GM19468 (cell line): Measurements from ENCODE around the gene PTRHD1.

Source experiments
- ATAC-seq: cut with Tn5 transposase; IDR thresholded peaks from one replicate; pipeline ENCODE4 v1.9.1; 2021; ENCODE audit warnings: mild to moderate bottlenecking, moderate library complexity, moderate number of reproducible peaks; ENCODE audit not compliant: unreplicated experiment; ENCODE audit errors: extremely low read depth

The PTRHD1 gene

DNA sequence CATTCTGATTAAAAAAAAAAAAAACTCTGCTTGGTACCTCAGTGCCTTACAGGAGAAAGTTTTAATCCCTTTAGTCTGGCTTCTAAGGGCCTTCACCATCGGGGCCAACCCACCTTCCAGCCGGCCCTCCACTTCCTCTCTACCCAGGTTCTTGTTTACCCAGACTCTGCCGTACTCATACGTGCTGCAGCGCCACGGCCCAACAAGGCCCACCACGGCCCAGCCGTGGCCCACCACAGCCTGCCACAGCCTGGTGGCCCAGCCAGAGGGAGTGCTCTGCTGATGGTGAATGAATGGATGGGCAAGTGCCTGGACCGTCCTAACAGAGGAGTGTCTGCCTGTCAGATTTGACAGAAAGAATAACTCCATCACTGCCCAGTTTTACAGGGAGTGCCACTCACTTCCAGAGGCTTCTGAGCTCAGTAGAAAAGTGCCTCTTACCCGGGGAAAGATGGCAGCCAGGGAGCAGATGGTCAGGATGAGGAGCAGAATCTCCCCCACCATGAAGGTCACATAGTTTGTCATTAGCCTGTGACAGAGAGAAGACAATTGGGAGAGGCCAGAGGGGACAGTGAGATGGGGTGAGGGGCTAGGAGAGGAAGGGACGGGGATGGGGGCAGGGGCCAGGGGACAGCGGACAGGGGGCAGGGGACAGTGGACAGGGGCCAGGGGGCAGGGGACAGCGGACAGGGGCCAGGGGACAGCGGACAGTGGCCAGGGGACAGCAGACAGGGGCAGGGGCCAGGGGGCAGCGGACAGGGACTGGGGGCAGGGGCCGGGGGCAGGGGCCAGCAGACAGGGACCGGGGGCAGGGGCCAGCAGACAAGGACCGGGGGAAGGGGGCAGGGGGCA is 38.3 kb upstream of the PTRHD1 start:
- no peak for ATAC-seq

DNA sequence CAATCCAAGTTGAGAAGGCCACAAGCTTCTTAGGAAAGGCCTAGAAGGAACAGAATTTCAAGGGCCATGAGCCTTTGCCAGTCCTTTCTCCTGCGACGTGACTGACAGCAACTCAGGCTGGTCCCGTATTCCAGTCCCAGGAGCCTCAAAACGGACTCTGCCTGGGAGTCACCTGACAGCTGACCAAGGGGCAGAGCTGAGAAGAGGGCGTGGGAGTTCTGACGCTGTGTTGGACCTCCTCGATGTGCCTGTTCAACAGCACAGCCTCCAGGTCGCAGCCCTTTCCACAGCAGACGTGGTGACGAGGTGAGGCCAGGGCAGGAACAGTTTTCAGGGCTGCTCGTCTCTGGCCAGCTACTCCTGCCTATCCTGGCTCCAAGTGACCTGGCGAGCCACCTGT is 37.6 kb upstream of the PTRHD1 start:
- ATAC-seq = no peak

DNA sequence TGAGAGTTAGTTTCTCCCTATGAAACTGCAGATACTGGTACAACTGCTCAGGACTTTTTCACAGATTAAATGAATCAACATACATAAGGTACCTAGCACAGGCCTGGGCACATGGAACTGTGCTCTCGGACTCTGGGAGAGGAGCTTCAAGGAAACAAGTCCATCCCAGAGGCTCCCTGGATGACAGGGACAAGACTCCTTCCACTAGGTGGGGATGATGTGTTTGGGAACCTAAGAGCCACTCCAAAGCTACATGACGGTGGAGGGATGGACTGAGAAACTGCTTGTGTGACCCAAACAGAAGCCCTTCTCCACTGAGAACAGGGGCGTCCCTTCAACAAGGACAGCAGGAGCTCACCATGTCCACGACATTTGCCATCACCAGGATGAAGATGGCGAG is 37.2 kb upstream of the PTRHD1 start:
- no peak for ATAC-seq

DNA sequence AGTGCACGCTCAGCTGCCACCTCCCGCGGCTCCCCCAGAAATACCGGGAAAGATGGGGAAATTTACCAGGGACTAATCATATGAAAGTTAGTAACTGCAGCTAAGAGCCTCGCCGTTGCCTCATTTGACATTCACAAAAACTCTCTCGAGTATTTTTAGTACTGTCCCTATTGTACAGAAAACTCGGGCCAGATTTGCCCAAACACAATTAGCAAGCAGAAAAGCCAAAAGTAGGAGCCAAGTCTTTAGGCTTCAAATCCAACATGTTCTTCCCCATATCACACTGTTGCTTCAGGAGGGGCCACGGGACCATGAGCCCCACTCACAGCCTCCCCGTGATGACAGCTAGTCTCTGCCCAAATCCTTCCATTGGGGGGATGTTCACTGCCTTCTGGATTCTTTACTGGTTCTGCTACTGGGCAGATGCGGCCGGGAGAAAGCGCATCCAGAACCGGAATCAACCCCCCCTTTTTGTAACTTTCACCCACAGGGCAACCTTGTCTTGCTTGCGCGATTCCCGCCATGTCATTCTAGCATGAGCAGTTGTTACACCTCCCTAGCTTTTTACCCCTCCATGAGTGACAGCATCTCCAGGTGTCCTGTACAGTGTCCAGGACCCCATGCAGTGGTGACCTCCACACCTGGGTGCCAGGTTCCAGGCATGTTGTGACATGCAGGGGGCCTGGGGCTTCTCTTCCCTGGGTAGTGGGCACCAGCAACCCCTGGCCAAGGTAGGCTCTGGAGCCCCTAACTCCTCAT is 35.2 kb upstream of the PTRHD1 start:
- no peak for ATAC-seq

DNA sequence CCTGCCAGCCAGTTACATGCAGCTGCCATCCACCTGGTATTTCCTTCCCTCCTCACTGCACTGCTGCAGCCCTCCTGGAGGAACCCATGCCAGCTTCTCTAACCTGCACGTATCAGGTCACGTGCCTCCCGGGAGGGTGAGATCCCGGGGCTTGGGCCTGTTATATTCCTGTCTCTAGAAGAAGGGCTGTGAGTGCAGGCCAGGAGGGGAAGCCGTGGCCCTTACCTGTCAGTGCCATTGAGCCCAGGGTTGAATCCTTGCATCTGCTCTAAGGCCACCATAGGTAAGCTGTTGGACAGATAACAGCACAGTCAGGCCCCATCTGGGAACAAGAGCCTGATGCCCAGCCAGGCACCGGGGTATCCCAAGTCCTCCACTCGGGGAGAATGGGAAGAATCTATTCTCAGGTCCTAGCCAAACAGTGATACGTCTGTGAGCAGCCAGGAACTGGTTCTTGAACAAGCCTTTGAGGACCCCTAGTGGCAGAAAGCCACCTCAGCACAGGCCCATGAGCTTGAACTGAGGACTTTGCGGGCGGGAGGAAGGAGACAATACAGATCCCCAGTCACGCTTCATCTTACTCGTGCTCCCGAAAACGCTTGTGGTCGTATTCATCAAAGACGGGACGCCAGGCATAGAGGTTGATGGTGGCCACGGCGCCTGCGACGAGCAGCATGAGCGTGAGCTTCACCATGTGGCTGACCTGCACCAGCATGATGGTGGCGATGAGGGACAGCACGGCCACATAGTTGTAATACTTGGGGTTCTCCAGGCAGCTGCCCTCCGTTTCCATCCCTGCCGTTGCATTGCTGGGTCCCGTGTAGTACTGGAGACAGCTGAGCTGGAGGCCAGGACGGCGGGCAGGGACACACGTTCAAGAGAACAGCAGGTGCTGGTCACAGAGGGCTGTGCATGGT is 34.4 kb upstream of the PTRHD1 start:
- no peak for ATAC-seq

DNA sequence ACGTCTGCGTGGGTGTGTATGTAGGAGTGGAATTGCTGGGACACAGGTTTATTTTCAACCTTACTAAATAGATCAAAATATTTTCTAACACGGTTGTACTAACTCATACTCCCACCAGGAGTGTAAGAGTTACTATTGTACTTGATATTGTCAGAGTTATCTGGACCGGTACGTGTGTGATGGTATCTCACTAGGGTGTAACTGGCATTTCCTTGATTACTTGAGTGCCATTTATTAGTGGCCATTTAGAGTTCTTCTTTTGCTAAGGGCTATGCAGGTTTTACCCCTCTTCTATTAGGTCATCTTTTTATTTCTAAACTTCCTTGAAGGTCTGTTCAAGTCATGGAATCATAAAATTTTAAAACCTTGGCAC is 33.6 kb upstream of the PTRHD1 start:
- ATAC-seq = no peak

DNA sequence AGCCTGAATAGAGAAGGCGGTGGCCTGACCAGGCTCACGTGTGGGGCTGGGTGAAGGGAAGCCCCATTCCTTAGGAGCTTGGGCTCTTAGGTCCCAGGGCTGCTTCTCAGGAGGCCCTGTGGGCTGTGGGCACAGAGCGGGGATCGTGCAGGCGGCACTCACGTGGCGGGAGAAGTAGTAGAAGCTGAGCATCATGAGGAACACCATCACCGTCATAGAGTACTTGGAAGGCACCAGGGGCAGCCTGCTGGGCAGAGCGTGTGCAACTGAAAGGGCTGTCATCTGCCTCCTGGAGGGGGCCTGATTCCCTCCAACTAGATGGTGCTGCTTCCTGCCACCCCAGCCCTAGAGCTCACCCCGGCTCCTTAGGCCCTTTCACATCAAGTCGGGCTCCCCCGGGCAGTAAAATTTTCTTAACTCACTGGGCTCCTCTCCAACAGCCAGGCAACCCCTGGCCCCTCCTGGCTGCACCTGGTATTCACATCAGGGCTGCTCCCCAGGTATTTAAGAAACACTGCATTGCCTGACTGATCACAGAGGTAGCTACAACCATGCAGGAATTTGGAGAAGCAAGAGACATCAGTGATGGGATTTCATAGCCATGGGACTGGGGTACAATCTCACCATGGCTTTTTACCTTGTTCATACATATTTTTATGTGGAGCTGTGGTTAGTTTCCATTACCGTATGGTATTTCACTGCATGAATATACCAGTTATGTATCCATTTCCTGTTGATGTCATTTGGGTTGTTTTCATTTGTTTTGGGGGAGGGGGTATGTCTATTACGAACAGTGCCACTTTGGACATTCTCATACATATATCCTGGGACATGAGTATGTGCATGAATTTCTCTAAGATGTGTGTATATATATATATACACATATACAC is 32.9 kb upstream of the PTRHD1 start:
- ATAC-seq = no peak

DNA sequence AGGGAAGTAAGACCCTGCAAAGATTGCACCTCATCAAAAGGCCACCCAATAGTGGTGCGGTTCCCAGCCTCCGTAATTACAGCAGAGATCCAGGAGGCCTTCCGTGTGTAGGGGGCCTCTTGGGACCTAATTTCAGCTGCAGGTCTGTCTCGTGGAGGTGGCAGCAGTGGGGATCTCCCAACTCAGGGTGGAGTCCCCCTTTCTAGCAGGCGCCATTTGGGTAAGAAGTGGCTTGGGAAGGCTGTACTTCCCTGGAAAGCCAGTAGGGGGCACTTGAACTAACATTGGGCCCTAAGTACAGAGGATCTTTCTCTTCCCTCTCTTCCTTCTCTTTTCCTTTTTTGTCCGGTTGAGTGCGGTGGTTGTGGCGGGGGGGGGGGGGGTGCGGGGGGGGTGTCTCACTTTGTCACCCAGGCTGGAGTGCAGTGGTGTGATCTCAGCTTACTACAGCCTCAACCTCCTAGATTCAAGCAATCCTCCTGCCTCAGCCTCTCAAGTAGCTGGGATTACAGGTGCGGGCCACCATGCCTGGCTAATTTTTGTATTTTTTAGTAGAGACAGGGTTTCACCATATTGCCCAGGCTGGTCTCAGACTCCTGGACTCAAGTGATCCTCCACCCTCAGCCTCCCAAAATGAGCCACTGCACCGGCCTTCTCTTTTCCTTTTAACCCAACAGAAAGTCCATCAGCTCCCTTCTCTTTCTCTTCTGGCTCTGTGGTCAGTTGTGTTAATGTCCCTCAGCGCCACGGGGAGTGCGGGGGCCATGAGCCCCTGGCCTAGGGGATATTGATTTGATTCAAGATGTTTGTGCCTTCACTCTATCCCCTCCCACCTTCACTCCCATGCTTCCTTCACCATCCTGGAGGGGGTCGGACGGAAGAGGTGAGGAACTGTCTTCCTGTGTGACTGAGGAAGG is 32.0 kb upstream of the PTRHD1 start:
- no peak for ATAC-seq

DNA sequence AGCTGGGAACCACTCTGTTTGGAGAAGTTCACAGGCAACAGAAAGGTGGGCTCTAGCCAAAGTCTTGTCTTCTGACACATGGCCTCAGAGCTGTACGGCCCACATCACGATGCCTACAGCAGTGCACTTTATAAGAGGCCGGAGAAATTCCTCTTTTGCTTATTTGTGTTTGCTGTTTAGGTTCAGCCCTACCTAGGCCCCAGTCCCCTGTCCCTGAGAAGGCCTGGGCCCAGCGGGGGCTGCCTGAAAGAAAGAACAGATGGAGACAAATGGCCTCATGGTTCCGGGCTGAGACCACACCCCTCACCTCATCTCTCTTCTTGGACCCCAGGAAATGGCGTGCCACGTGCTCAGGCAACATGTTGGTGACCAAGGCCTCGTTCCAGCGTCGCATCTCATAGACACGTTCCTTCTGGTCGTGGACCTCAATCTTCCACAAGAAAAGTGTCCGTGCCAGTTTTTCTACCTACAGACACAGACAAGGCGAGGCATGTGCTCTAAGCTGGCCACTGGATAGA is 30.9 kb upstream of the PTRHD1 start:
- no peak for ATAC-seq

DNA sequence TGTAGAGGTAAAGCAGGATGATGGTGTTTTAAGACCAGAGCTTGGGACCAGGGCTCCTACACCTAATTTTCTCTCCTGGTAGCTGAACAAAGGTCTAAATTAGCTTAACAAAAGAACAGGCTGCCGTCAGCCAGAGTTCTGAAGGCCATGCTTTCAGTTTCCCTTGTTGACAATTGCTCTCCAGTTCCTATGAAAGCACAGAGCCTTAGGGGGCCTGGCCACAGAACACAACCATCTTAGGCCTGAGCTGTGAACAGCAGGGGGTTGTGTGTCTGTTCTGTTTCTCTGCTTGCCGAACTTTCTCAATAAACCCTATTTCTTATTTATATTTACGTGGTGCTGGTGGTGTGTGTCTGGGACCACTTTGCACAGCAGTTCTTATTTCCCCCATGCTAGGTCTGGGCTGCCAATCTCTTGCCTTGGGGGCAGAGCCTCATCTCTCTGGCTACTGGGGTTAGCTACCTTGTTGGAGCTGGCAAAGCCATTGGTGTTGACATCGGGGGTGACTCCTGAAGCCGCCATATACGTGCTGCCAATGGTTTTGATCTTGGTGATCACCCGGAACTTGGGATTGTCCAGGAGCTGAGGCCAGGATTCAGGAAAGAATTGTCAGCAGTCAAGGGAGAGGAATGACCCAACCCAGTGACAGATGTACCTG is 29.0 kb upstream of the PTRHD1 start:
- ATAC-seq = no peak

DNA sequence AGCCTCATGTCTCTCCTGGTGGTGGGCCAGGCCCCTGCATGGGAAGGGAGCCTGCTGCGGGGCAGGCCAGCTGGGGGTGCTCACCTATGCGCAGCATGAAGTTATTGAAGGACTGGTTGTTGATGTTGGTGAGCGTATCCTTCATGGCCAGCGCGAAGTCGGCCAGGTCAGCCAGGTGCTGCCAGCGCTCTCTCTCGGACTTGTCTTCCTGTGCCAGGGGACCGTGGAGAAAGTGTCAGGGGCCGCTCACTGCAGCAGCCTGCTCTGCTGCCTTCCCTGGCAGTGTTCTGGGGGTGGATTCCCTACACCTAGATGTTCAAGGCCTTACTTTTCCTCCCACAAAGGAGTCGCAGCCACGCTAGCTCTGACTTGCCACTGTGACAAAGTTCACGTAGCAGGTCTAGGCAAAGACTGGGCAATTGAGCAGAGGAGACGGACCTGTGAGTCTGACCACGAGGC is 28.3 kb upstream of the PTRHD1 start:
- no peak for ATAC-seq

DNA sequence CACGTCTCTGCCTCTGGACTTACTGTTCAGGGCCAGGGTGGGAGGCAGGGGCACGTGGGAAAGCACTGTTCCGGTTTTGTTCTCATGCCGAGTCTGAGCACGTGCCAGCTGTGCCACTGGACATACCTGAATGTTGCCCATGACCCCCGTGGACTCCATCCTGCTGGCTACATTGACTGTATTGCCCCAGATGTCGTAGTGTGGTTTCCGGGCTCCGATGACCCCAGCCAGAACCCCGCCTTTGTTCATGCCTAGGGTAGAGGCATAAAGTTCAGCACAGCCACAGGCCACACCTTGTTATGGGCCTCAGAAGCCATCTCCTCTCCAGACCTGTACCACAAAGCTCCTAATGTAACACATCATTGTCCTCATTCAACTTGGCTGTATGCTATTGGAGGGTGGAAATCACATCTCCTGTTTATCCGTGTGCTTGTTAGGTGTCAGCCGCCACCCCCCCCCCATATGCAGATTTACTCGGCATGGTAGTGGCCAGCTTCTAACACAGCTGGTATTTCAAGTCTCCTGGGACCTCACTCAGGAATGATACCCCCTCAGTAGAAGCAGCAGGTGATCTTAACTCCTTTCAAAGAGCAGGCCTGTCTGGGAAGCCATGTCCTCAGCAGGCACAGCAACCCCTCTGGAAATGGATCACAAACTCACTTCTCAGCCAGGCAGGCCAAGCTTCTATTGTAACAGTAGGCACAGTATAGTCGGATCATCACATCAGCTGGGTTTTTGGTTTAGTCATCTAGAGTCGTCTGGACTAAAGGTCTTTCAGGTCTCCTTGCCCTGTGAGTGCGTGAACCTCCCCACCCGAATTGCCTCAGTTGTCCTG is 27.6 kb upstream of the PTRHD1 start:
- no peak for ATAC-seq

DNA sequence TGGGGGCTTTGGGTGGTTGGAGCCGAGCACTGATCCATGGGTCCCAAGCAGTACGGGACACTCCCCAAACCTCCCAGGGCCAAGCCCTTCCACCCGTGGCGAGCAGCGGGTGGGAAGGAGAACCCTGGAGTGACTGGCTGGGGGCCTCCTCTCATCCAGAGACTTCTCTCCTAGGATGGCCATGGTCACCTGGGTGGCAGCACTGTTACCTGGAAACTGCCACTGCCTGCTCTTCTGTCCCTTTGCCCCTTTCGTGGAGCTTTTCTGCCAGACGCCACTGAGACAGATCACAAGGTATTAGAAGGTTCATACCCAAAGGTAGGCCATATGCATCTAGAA is 27.0 kb upstream of the PTRHD1 start:
- no peak for ATAC-seq

DNA sequence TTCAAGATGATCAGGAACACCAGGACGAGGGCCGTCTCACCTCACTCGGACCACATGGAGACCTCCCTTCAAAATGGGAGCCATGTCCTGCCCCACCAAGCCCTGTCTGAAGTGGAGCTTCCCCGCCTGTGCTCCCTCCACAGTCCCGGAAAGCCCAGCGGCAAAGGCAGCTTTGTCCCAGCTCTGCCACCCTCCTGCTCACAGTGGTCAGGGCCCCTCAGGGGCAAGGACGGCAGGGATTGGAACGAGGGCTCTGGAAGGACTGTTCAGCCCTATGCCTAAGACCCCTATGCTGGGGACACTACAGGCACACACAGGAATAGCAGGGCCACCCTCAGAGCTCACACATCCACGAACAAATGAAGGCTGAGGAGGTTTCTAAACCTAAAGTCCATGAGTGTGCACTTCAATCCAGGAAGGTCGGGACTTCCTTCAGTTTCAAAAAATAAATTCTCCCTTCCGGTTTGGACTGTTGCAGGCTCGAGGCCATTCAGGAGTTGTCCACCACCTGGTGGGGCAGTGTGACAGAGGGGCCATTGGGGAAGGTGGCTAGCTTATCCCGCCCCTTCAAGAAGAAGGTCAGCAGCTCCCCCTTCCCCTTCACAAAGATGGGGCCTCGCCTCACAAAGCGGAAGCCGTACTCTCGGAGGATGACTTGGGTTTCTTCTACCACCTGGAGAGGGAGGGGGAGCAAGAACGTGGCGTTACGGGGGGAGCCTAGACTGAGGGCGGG is 26.4 kb upstream of the PTRHD1 start:
- no peak for ATAC-seq

DNA sequence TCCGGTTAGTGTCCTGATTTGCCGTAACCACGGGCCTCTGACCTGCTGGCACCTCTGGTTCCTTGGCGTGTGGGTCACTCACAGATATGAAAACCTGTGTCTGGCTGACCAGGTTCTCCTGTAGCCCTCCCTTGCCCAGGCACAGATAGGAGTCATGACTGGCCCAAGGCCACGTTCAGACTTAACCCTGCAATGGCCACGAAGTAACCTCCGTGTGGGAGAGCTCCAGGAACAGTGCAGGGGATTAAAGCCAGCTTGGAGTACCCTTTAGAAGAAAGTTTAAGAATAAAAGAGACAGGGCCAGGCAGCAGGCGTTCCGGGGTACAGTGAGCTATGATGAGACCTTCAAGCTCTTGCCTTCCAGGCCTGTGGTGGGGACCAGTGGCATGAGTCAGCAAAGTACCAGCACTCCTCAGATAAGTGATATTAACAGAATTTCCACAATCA is 25.6 kb upstream of the PTRHD1 start:
- ATAC-seq = no peak

DNA sequence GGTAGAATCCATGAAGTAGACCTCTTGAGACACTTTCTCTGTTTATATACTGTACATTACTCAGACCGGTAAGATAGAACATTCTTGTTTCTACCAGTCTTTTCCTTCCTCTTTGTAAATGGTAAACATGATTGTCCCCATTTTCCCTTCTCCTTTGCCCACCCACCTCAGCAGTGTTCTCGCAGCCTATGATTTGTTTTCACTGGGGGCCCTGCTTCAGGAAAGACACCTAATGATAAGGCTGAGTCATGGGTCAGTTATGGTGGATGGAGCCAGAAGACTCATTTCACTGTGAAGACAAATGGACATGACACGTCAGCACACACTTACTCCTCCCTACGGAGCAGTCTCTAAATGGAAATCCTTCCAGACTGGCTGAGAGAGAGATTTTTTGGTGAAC is 23.7 kb upstream of the PTRHD1 start:
- ATAC-seq = no peak
